GM12878 (cell line): ENCODE measurements around the gene FUS. TPM values are rescaled to one million over a fixed set of nuclear protein-coding genes. Genes with fewer than 3 reads are reported as not detected.

Experiments
- ATF7 ChIP-seq: fragments of 450-650 bp; IDR thresholded peaks from 2 replicates; pipeline ENCODE4 v1.6.1; 2016; ENCODE audit warnings: low read depth, mild to moderate bottlenecking
- BMI1 ChIP-seq: fragments of 450-650 bp; IDR thresholded peaks from 2 replicates; pipeline ENCODE4 v1.6.1; 2016; ENCODE audit warnings: mild to moderate bottlenecking, moderate library complexity, borderline replicate concordance
- CREM ChIP-seq: IDR thresholded peaks from 2 replicates; pipeline ENCODE4 v1.6.1; 2014; ENCODE audit warnings: antibody characterized with exemption, low read depth
- CUX1 ChIP-seq: IDR thresholded peaks from 2 replicates; pipeline ENCODE4 v1.6.1; 2012; ENCODE audit warnings: improper control_type of control experiment, low read depth, low read length; ENCODE audit not compliant: insufficient replicate concordance
- ESRRA ChIP-seq: IDR thresholded peaks from 2 replicates; pipeline ENCODE4 v1.6.1; 2012; ENCODE audit warnings: mild to moderate bottlenecking, low read length, improper control_type of control experiment
- ETV6 ChIP-seq, 2 experiments: fragments of 450-650 bp in 1 of 2; IDR thresholded peaks in 1 of 2; conservative IDR thresholded peaks in 1 of 2; 2 replicates each; pipeline ENCODE4 v1.6.1; 2014; ENCODE audit warnings: antibody characterized with exemption in 1 of 2, borderline replicate concordance in 1 of 2, low read depth in 1 of 2, mild to moderate bottlenecking in 1 of 2, moderate library complexity in 1 of 2
- GATAD2B ChIP-seq: fragments of 450-650 bp; conservative IDR thresholded peaks from 2 replicates; pipeline ENCODE4 v1.6.1; 2017; ENCODE audit warnings: low read depth, mild to moderate bottlenecking, moderate library complexity
- HDAC6 ChIP-seq: fragments of 200-600 bp; sonication (generic); IDR thresholded peaks from one replicate; pipeline ENCODE4 v1.8.0; 2017; ENCODE audit warnings: antibody characterized with exemption; ENCODE audit not compliant: unreplicated experiment
- HSF1 ChIP-seq: fragments of 150-350 bp; IDR thresholded peaks from 2 replicates; pipeline ENCODE4 v1.6.1; 2014; ENCODE audit warnings: mild to moderate bottlenecking, low read depth, low read length
- MEF2A ChIP-seq: IDR thresholded peaks from 2 replicates; pipeline ENCODE4 v1.6.1; 2011; ENCODE audit warnings: low read depth, mild to moderate bottlenecking, low read length, moderate library complexity; ENCODE audit not compliant: insufficient read depth
- PBX3 ChIP-seq: IDR thresholded peaks from 2 replicates; pipeline ENCODE4 v1.6.1; 2011; ENCODE audit warnings: mild to moderate bottlenecking, low read depth, low read length, moderate library complexity; ENCODE audit not compliant: insufficient replicate concordance
- PML ChIP-seq: IDR thresholded peaks from 2 replicates; pipeline ENCODE4 v1.6.1; 2012; ENCODE audit warnings: low read length, inconsistent platforms
- POLR2A ChIP-seq: IDR thresholded peaks from 2 replicates; pipeline ENCODE4 v1.6.1; 2011; ENCODE audit warnings: low read depth, mild to moderate bottlenecking, low read length
- RBBP5 ChIP-seq: fragments of 200-600 bp; sonication (generic); conservative IDR thresholded peaks from 2 replicates; pipeline ENCODE4 v1.6.1; 2016
- SMARCA5 ChIP-seq: fragments of 450-650 bp; IDR thresholded peaks from 2 replicates; pipeline ENCODE4 v1.6.1; 2017; ENCODE audit warnings: mild to moderate bottlenecking
- SPI1 ChIP-seq: IDR thresholded peaks from 2 replicates; pipeline ENCODE4 v1.6.1; 2011; ENCODE audit warnings: low read depth, mild to moderate bottlenecking, low read length, moderate library complexity, borderline replicate concordance; ENCODE audit not compliant: insufficient read depth
- SRF ChIP-seq, 2 experiments: IDR thresholded peaks; 2 replicates each; pipeline ENCODE4 v1.6.1; 2011; ENCODE audit warnings: low read depth in 2 of 2, low read length in 2 of 2, mild to moderate bottlenecking in 1 of 2, moderate library complexity in 1 of 2
- TCF7 ChIP-seq: IDR thresholded peaks from 2 replicates; pipeline ENCODE4 v1.6.1; 2014; ENCODE audit warnings: antibody characterized with exemption, borderline replicate concordance
- ZBTB33 ChIP-seq: fragments of 450-650 bp; IDR thresholded peaks from 2 replicates; pipeline ENCODE4 v1.6.1; 2017; ENCODE audit warnings: mild to moderate bottlenecking
- ZNF207 ChIP-seq: fragments of 450-650 bp; IDR thresholded peaks from 2 replicates; pipeline ENCODE4 v1.6.1; 2014; ENCODE audit warnings: antibody characterized with exemption, mild to moderate bottlenecking, borderline replicate concordance
- polyA plus RNA-seq, 11 experiments: library from polyadenylated mRNA; depleted of rRNA in 4 of 11; unstranded in 6 of 11; stranded (reverse) in 5 of 11; fragments of >200 nt; fragmentation: Nextera tagmentation in 4 of 11; fragmentation: Illumina TruSeq in 1 of 11; extraction: Ambion mirVana in 4 of 11; extraction: Trizol in 1 of 11; gene quantifications; 1 replicate in 1 of 11; 2 replicates in 10 of 11; pipeline versions ENCODE4 v1.2.1 to v1.2.3, GENCODE V29; 2011 to 2016; ENCODE audit warnings: inconsistent platforms in 2 of 11, missing spikeins in 2 of 11, low read depth in 1 of 11
- total RNA-seq, 4 experiments: library from RNA; depleted of rRNA in 3 of 4; stranded (reverse); fragments of >200 nt in 3 of 4; fragmentation: Illumina TruSeq in 1 of 4; extraction: Trizol in 1 of 4; gene quantifications; 2 replicates each; pipeline versions ENCODE4 v1.2.1 to v1.2.3, GENCODE V29; 2013 to 2021

The FUS gene
- total and polyA plus RNA-seq, 10 of the 15 experiments (the other 5 are each of a cell fraction or from before 2014, with no cell fraction given), result 46.8 to 521 (median 347) TPM

- TF ChIP-seq CUX1 (no peak), HDAC6 (no peak), SRF (IDR thresholded peaks at IDR 0.05; ENCODE audit: low read depth in 2 of 2, low read length in 2 of 2) (no peak), ESRRA (no peak), PML (peak; percentile 7; the same call in 1 of the 2 replicates), ETV6 (conservative IDR thresholded peaks at IDR 0.05 in 1 of 2, IDR thresholded peaks at IDR 0.05 in 1 of 2; ENCODE audit: borderline replicate concordance in 1 of 2, low read depth in 1 of 2) (no peak), POLR2A (peak; percentile 76), RBBP5 (no peak), ATF7 (no peak), CREM (no peak), GATAD2B (peak; percentile 68; the same call in 1 of the 2 replicates), ZBTB33 (no peak), HSF1 (no peak), MEF2A (no peak), SPI1 (peak; percentile 13), TCF7 (no peak), ZNF207 (no peak), PBX3 (no peak), BMI1 (no peak), SMARCA5 (no peak; the same call in 1 of the 2 replicates)
These were observed 22.8 kb downstream of the FUS start, which contains the start of gene PYCARD (continued) for GRCh38 chr16:31202414-31203375.
